Measurements from ENCODE around the gene CIB4.
A peak's percentile ranks its signal among the peaks of the same experiment; 100 is the strongest.

The CIB4 gene

GRCh38 chr2:26581991-26582842 lies 58.9 kb downstream of the CIB4 start:
- no peak for DNase-seq (ENCODE audit: low read depth in 2 of 2)

GRCh38 chr2:26581266-26581990 lies 59.7 kb downstream of the CIB4 start:
- DNase-seq (ENCODE audit: low read depth in 2 of 2) = no peak

- no peak for DNase-seq (ENCODE audit: low read depth in 2 of 2)
Observed at GRCh38 chr2:26580751-26581150, 60.4 kb downstream of the CIB4 start.

GRCh38 chr2:26580151-26580550 lies 61.0 kb downstream of the CIB4 start:
- DNase-seq (ENCODE audit: low read depth in 2 of 2) = no peak

GRCh38 chr2:26579723-26580040 lies 61.5 kb downstream of the CIB4 start:
- no peak for DNase-seq (ENCODE audit: low read depth in 2 of 2)

- DNase-seq (ENCODE audit: low read depth in 2 of 2) = no peak
Observed at GRCh38 chr2:26579025-26579722, 62.0 kb downstream of the CIB4 start.

- DNase-seq (ENCODE audit: low read depth in 2 of 2) = no peak
Observed at GRCh38 chr2:26578581-26578980, 62.6 kb downstream of the CIB4 start.

- no peak for DNase-seq (ENCODE audit: low read depth in 2 of 2)
Observed at GRCh38 chr2:26578113-26578458, 63.1 kb downstream of the CIB4 start.

GRCh38 chr2:26577442-26578112 lies 63.6 kb downstream of the CIB4 start:
- DNase-seq (ENCODE audit: low read depth in 2 of 2) = peak; percentile 29 to 30

GRCh38 chr2:26576565-26577441 lies 64.4 kb downstream of the CIB4 start:
- no peak for DNase-seq (ENCODE audit: low read depth in 2 of 2)

GRCh38 chr2:26575836-26576564 lies 65.2 kb downstream of the CIB4 start:
- DNase-seq (ENCODE audit: low read depth in 2 of 2) = no peak

- no peak for DNase-seq (ENCODE audit: low read depth in 2 of 2)
Observed at GRCh38 chr2:26574900-26575560, 66.1 kb downstream of the CIB4 start.

GRCh38 chr2:26574066-26574899 lies 66.9 kb downstream of the CIB4 start:
- DNase-seq (ENCODE audit: low read depth in 2 of 2) = no peak

- DNase-seq (ENCODE audit: low read depth in 2 of 2) = no peak
Observed at GRCh38 chr2:26573241-26573925, 67.8 kb downstream of the CIB4 start.

GRCh38 chr2:26572591-26572990 lies 68.6 kb downstream of the CIB4 start:
- DNase-seq (ENCODE audit: low read depth in 2 of 2) = no peak

GRCh38 chr2:26571316-26571715 lies 69.8 kb downstream of the CIB4 start:
- DNase-seq (ENCODE audit: low read depth in 2 of 2) = no peak

- DNase-seq (ENCODE audit: low read depth in 2 of 2) = no peak
Observed at GRCh38 chr2:26570083-26570430, 71.1 kb downstream of the CIB4 start.

- DNase-seq (ENCODE audit: low read depth in 2 of 2) = no peak
Observed at GRCh38 chr2:26569216-26570082, 71.7 kb downstream of the CIB4 start.

Data from stimulated activated CD8-positive, alpha-beta memory T cell treated with anti-CD3 and anti-CD28 coated beads, Interleukin-2, amount 100 ng/mL, for 1 hour (primary cell).